ENCODE results near the gene CTBP1.

CTBP1 gene

GRCh38 chr4:1194010-1194900 lies 54.7 kb downstream of the CTBP1 start:
- peak; percentile 77 for DNase-seq

GRCh38 chr4:1193206-1194009 lies 55.5 kb downstream of the CTBP1 start:
- DNase-seq, result no peak

- DNase-seq, result peak; percentile 44
Observed at GRCh38 chr4:1192493-1193205, 56.3 kb downstream of the CTBP1 start.

- peak; percentile 92 for DNase-seq
Observed at GRCh38 chr4:1192091-1192492, 56.8 kb downstream of the CTBP1 start.

- DNase-seq, result no peak
Observed at GRCh38 chr4:1191621-1192020, 57.3 kb downstream of the CTBP1 start.

- no peak for DNase-seq
Observed at GRCh38 chr4:1187182-1187581, 61.7 kb downstream of the CTBP1 start.

GRCh38 chr4:1183985-1184773 lies 64.8 kb downstream of the CTBP1 start:
- no peak for DNase-seq

GRCh38 chr4:1182313-1182712 lies 66.6 kb downstream of the CTBP1 start:
- no peak for DNase-seq

- DNase-seq, result no peak
Observed at GRCh38 chr4:1180663-1181062, 68.3 kb downstream of the CTBP1 start.

GRCh38 chr4:1179976-1180375 lies 69.0 kb downstream of the CTBP1 start:
- no peak for DNase-seq

- DNase-seq, result no peak
Observed at GRCh38 chr4:1179089-1179441, 69.9 kb downstream of the CTBP1 start.

- peak; percentile 20 for DNase-seq
Observed at GRCh38 chr4:1178300-1179088, 70.4 kb downstream of the CTBP1 start.

- peak; percentile 49 for DNase-seq
Observed at GRCh38 chr4:1177274-1178141, 71.4 kb downstream of the CTBP1 start.

GRCh38 chr4:1176398-1177273 lies 72.3 kb downstream of the CTBP1 start:
- DNase-seq, result peak; percentile 20

- DNase-seq, result no peak
Observed at GRCh38 chr4:1175635-1176229, 73.2 kb downstream of the CTBP1 start.

GRCh38 chr4:1174941-1175634 lies 73.8 kb downstream of the CTBP1 start:
- DNase-seq, result no peak

GRCh38 chr4:1172971-1173757 lies 75.8 kb downstream of the CTBP1 start:
- DNase-seq, result peak; percentile 68

Measured in right hindlimb (tissue), 1 donor.